Measurements from ENCODE around the gene EIF4B. TPM values are rescaled to one million over a fixed set of nuclear protein-coding genes. Genes with fewer than 3 reads are reported as not detected.

EIF4B gene
- polyA plus RNA-seq, 1 of the 3 experiments (the other 2 are of a cell fraction), result 267 TPM

GRCh38 chr12:53059434-53060063 lies 53.3 kb downstream of the EIF4B start:
- no peaks in the 10 kb centered on the region for H3K27me3 ChIP-seq (ENCODE audit: insufficient read depth)
- 84% methylated on average over 3 of the region's 24 CpGs for WGBS (ENCODE audit: low lambda C conversion rate)
- peaks cover 35 to 36% of the 10 kb centered on the region in 2 experiments for H3K36me3 ChIP-seq (replicated peaks in 1 of 2; ENCODE audit: control insufficient read depth in 1 of 2, insufficient read depth in 2 of 2, low read length in 1 of 2)
- H4K20me1 ChIP-seq (ENCODE audit: insufficient read depth), result no peaks in the 10 kb centered on the region
- POLR2A ChIA-PET, result interaction anchor here (0.9 kb wide), 1 partner anchor 12 kb away, joined by 4 read pairs; no protein-coding TSS in a partner anchor
- no peak overlapping the region for H3K4me2 ChIP-seq
- peaks cover 0 to 20% of the 10 kb centered on the region in 2 experiments; a peak in 1 of 4 replicates for H3K4me1 ChIP-seq (ENCODE audit: control insufficient read depth in 1 of 2, insufficient read depth in 2 of 2, low read depth in 1 of 2, low read length in 1 of 2)
- no peaks in the 10 kb centered on the region for H3K79me2 ChIP-seq (ENCODE audit: insufficient read depth)
- CTCF ChIA-PET, result interaction anchor here (1.3 to 14.5 kb wide), 4 partner anchors 8 to 138 kb away, joined by 3 to 385 read pairs (median 92); partner anchors contain the start of genes IGFBP6, SOAT2 and TNS2
- H2AFZ ChIP-seq (ENCODE audit: low read depth), result no peak overlapping the region
- H3K27ac ChIP-seq (ENCODE audit: low read depth in 2 of 2, low read length in 1 of 2), result no peak overlapping the region
- no peaks in the 10 kb centered on the region for H3K9me3 ChIP-seq
- peaks cover 35% of the 10 kb centered on the region for H3F3A ChIP-seq (replicated peaks; ENCODE audit: insufficient read depth)
- no peak overlapping the region for H3K4me3 ChIP-seq (ENCODE audit: low read depth in 2 of 2, low read length in 1 of 2)
- DNase-seq, result no peak
- TF ChIP-seq RXRA (IDR thresholded peaks at IDR 0.05; ENCODE audit: borderline replicate concordance, low read depth) (no peak), REST (IDR thresholded peaks at IDR 0.05; ENCODE audit: low read depth, low read length) (no peak), CTCF (IDR thresholded peaks at IDR 0.05) (no peak), NFIC (IDR thresholded peaks at IDR 0.05; ENCODE audit: borderline replicate concordance) (no peak), EZH2phosphoT487 (IDR thresholded peaks at IDR 0.05; ENCODE audit: borderline replicate concordance, low read depth) (no peak), PBX3 (IDR thresholded peaks at IDR 0.05) (no peak), FOXJ3 (CRISPR knock-in tag; IDR thresholded peaks at IDR 0.05) (no peak), RCOR1 (IDR thresholded peaks at IDR 0.05; ENCODE audit: low read length) (no peak), MEF2A (IDR thresholded peaks at IDR 0.05; ENCODE audit: borderline replicate concordance, low read depth) (no peak), SIN3A (IDR thresholded peaks at IDR 0.05; ENCODE audit: borderline replicate concordance, low read depth, low read length) (no peak), TCF12 (IDR thresholded peaks at IDR 0.05) (no peak), ELF1 (IDR thresholded peaks at IDR 0.05) (no peak), MAX (IDR thresholded peaks at IDR 0.05; ENCODE audit: low read depth) (no peak), CHD2 (IDR thresholded peaks at IDR 0.05; ENCODE audit: low read length, partially characterized antibody) (no peak), IRF3 (IDR thresholded peaks at IDR 0.05; ENCODE audit: low read depth, low read length) (no peak)
- no peaks in the 10 kb centered on the region for H3K9me2 ChIP-seq
- no peak overlapping the region for H3K9ac ChIP-seq
